ELR (cell line): ENCODE measurements around the gene OR7A5.
A peak's percentile ranks its signal among the peaks of the same experiment; 100 is the strongest.
"Not testable (repeated sequence)": the region's sequence is repeated elsewhere in the genome, so short reads cannot be mapped to it uniquely, and the experiment has no call there.

ENCODE experiments used
- DNase-seq: peaks from one replicate; pipeline ENCODE4 v3.0.0-alpha.2; 2015; ENCODE audit warnings: low read depth

The OR7A5 gene

GRCh38 chr19:14835011-14835410 lies at the start of gene OR7A5, which contains the start of gene OR7C1:
OR7A5 (minus strand) TSS chr19:14835185; CDS start chr19:14828241, 6,944 bp downstream.
OR7C1 (minus strand) TSS chr19:14835185; CDS start chr19:14800136, 35,049 bp downstream.
- DNase-seq: no peak

GRCh38 chr19:14871619-14872230 lies 36.7 kb upstream of the OR7A5 start:
- peak; percentile 43 for DNase-seq

GRCh38 chr19:14868497-14868896 lies 33.5 kb upstream of the OR7A5 start:
- DNase-seq: no peak

- DNase-seq: no peak
Observed at GRCh38 chr19:14848822-14849221, 13.8 kb upstream of the OR7A5 start, which contains the start of gene OR7A10. OR7A10 (minus strand) TSS chr19:14848922; CDS start chr19:14841877, 7,045 bp downstream.

GRCh38 chr19:14843578-14843977 lies 8.6 kb upstream of the OR7A5 start:
- DNase-seq: no peak

GRCh38 chr19:14843169-14843568 lies 8.2 kb upstream of the OR7A5 start:
- no peak for DNase-seq

GRCh38 chr19:14840206-14840605 lies 5.2 kb upstream of the OR7A5 start:
- DNase-seq: no peak

- DNase-seq: no peak
Observed at GRCh38 chr19:14837391-14837790, 2.4 kb upstream of the OR7A5 start.

GRCh38 chr19:14830702-14831101 lies 4.3 kb downstream of the OR7A5 start:
- DNase-seq: no peak

GRCh38 chr19:14826006-14826405 lies 9.0 kb downstream of the OR7A5 start:
- DNase-seq: peak; percentile 22

GRCh38 chr19:14821937-14822336 lies 13.0 kb downstream of the OR7A5 start:
- DNase-seq: no peak

GRCh38 chr19:14818588-14818987 lies 16.4 kb downstream of the OR7A5 start:
- no peak for DNase-seq

GRCh38 chr19:14817052-14817451 lies 17.9 kb downstream of the OR7A5 start:
- no peak for DNase-seq

- no peak for DNase-seq
Observed at GRCh38 chr19:14814982-14815652, 19.9 kb downstream of the OR7A5 start.

- no peak for DNase-seq
Observed at GRCh38 chr19:14809272-14810057, 25.5 kb downstream of the OR7A5 start.

- DNase-seq: no peak
Observed at GRCh38 chr19:14804765-14805164, 30.2 kb downstream of the OR7A5 start.

GRCh38 chr19:14798760-14799159 lies 36.2 kb downstream of the OR7A5 start:
- DNase-seq: no peak

GRCh38 chr19:14796021-14796420 lies 39.0 kb downstream of the OR7A5 start:
- no peak for DNase-seq

- peak; percentile 15 for DNase-seq
Observed at GRCh38 chr19:14795078-14795721, 39.8 kb downstream of the OR7A5 start.

- DNase-seq: not testable (repeated sequence)
Observed at GRCh38 chr19:14792250-14792649, 42.7 kb downstream of the OR7A5 start.

GRCh38 chr19:14786421-14786851 lies 48.5 kb downstream of the OR7A5 start:
- peak; percentile 26 for DNase-seq

GRCh38 chr19:14785102-14785793 lies 49.7 kb downstream of the OR7A5 start:
- peak; percentile 80 for DNase-seq
